WTC11 (cell line): ENCODE measurements around the gene HLTF. TPM values are rescaled to one million over a fixed set of nuclear protein-coding genes. Genes with fewer than 3 reads are reported as not detected.

Experiments
- ATAC-seq: fragments of 200-7000 bp; cut with Tn5 transposase; 2 replicates; pipeline ENCODE4 v1.10.0; 2021; ENCODE audit warnings: mild to moderate bottlenecking, moderate library complexity
- CTCF ChIA-PET: fragments of 300-600 bp; sonication (Branson Sonifier 250); formaldehyde crosslinking; loops from one replicate; lab custom pipeline; 2021; ENCODE audit warnings: antibody characterized with exemption; lab: Charles Lee
- POLR2A ChIA-PET: fragments of 350-600 bp; sonication (Branson Sonifier 250); formaldehyde crosslinking; loops from one replicate; lab custom pipeline; 2021; ENCODE audit warnings: antibody characterized with exemption; lab: Charles Lee
- DNase-seq: peaks from one replicate; pipeline ENCODE4 v3.0.0; 2021; ENCODE audit warnings: low spot score
- H3K27ac Mint-ChIP-seq: 2 replicates; pipeline ENCODE4 v1.8.0; 2021; ENCODE audit warnings: mixed read lengths
- H3K27me3 Mint-ChIP-seq: 2 replicates; pipeline ENCODE4 v1.8.0; 2021; ENCODE audit warnings: low read depth, mild to moderate bottlenecking, moderate library complexity, mixed read lengths
- H3K36me3 Mint-ChIP-seq: 2 replicates; pipeline ENCODE4 v1.8.0; 2021; ENCODE audit warnings: mixed read lengths
- H3K4me1 Mint-ChIP-seq: 2 replicates; pipeline ENCODE4 v1.8.0; 2022; ENCODE audit warnings: mixed read lengths
- H3K4me3 Mint-ChIP-seq: 2 replicates; pipeline ENCODE4 v1.8.0; 2021; ENCODE audit warnings: mild to moderate bottlenecking, moderate library complexity, mixed read lengths
- H3K9me3 Mint-ChIP-seq: 2 replicates; pipeline ENCODE4 v1.8.0; 2021; ENCODE audit warnings: mixed read lengths
- ARID4B ChIP-seq: sonication (generic); formaldehyde crosslinking; IDR thresholded peaks from 2 replicates; pipeline ENCODE4 v1.8.0; 2023; ENCODE audit warnings: missing genetic modification reagents, mild to moderate bottlenecking, borderline replicate concordance
- ATF6 ChIP-seq: sonication (generic); formaldehyde crosslinking; IDR thresholded peaks from 2 replicates; pipeline ENCODE4 v1.8.1; 2023; ENCODE audit warnings: mild to moderate bottlenecking, missing genetic modification reagents
- E2F1 ChIP-seq: sonication (generic); formaldehyde crosslinking; IDR thresholded peaks from 2 replicates; pipeline ENCODE4 v1.8.0; 2022; ENCODE audit warnings: mild to moderate bottlenecking, missing genetic modification reagents
- E2F5 ChIP-seq: sonication (generic); formaldehyde crosslinking; IDR thresholded peaks from 2 replicates; pipeline ENCODE4 v1.8.1; 2022; ENCODE audit warnings: mild to moderate bottlenecking, moderate library complexity, missing genetic modification reagents
- EMX1 ChIP-seq: fragments of 250-450 bp; sonication (Bioruptor Pico); IDR thresholded peaks from 2 replicates; pipeline ENCODE4 v1.8.0; 2021; ENCODE audit warnings: mild to moderate bottlenecking
- IRF1 ChIP-seq: sonication (generic); formaldehyde crosslinking; IDR thresholded peaks from 2 replicates; pipeline ENCODE4 v1.8.0; 2023; ENCODE audit warnings: missing genetic modification reagents
- MLX ChIP-seq: sonication (generic); formaldehyde crosslinking; IDR thresholded peaks from 2 replicates; pipeline ENCODE4 v1.8.1; 2023; ENCODE audit warnings: mild to moderate bottlenecking, missing genetic modification reagents, moderate library complexity
- NR2C2 ChIP-seq: sonication (generic); formaldehyde crosslinking; IDR thresholded peaks from 2 replicates; pipeline ENCODE4 v1.8.0; 2022; ENCODE audit warnings: mild to moderate bottlenecking, missing genetic modification reagents
- PRDM15 ChIP-seq: sonication (generic); formaldehyde crosslinking; IDR thresholded peaks from 2 replicates; pipeline ENCODE4 v1.8.0; 2022; ENCODE audit warnings: missing genetic modification reagents
- RELA ChIP-seq: sonication (generic); formaldehyde crosslinking; IDR thresholded peaks from 2 replicates; pipeline ENCODE4 v1.8.1; 2022; ENCODE audit warnings: missing genetic modification reagents, mild to moderate bottlenecking, borderline replicate concordance
- USF1 ChIP-seq: sonication (generic); formaldehyde crosslinking; IDR thresholded peaks from 2 replicates; pipeline ENCODE4 v1.8.0; 2022; ENCODE audit warnings: mild to moderate bottlenecking, missing genetic modification reagents
- ZNF396 ChIP-seq: fragments of 250-450 bp; sonication (Bioruptor Pico); IDR thresholded peaks from 2 replicates; pipeline ENCODE4 v1.8.0; 2021; ENCODE audit warnings: mild to moderate bottlenecking, moderate library complexity, borderline replicate concordance
- ZNF671 ChIP-seq: fragments of 250-450 bp; sonication (Bioruptor Pico); IDR thresholded peaks from 2 replicates; pipeline ENCODE4 v1.8.0; 2021; ENCODE audit warnings: mild to moderate bottlenecking
- total RNA-seq: library from RNA; stranded (reverse); gene quantifications from 3 replicates; pipeline ENCODE4 v1.2.3, GENCODE V29; 2021

The HLTF gene
- total RNA-seq, 1 experiment from 2014 or later: 62.4 TPM

GRCh38 chr3:149013726-149014125, 72.6 kb downstream of the HLTF start (continued):
- TF ChIP-seq ARID4B (CRISPR knock-in tag) (no peak), RELA (CRISPR knock-in tag) (no peak), EMX1 (no peak)
- TF ChIP-seq, all 79 proteins: peak for 0

- POLR2A ChIA-PET: no interaction called here
- no peak overlapping the region for H3K4me3 Mint-ChIP-seq
- H3K4me1 Mint-ChIP-seq: peaks cover 19% of the 10 kb centered on the region
- no peak for TF ChIP-seq ATF6 (CRISPR knock-in tag)
- no peak for TF ChIP-seq USF1 (CRISPR knock-in tag)
- no peak for TF ChIP-seq E2F5
- TF ChIP-seq MLX (CRISPR knock-in tag): no peak
- TF ChIP-seq NR2C2: no peak
- TF ChIP-seq IRF1 (CRISPR knock-in tag): no peak
- TF ChIP-seq RELA (CRISPR knock-in tag): no peak
- no peak for TF ChIP-seq PRDM15 (CRISPR knock-in tag)
- no peak for TF ChIP-seq ZNF671 (CRISPR knock-in tag)
- no peak for TF ChIP-seq ZNF396 (CRISPR knock-in tag)
- no peak for TF ChIP-seq E2F1 (CRISPR knock-in tag)
- no peak for TF ChIP-seq ARID4B (CRISPR knock-in tag)
- DNase-seq (no peak), ATAC-seq (no peak)
- H3K9me3 Mint-ChIP-seq: no peaks in the 10 kb centered on the region
- CTCF ChIA-PET: no interaction called here
- no peaks in the 10 kb centered on the region for H3K27me3 Mint-ChIP-seq
- H3K27ac Mint-ChIP-seq: no peak overlapping the region
- H3K36me3 Mint-ChIP-seq: peaks cover 47% of the 10 kb centered on the region
Measured at GRCh38 chr3:149011676-149012075, 74.7 kb downstream of the HLTF start.
